HUES6 (cell line): ENCODE results near the gene MINDY4.

Experiments
- H3K27ac ChIP-seq: 2 replicates; pipeline ENCODE4 v1.7.0; 2013; ENCODE audit warnings: low read depth, mild to moderate bottlenecking, low read length, inconsistent platforms
- H3K27me3 ChIP-seq: 2 replicates; pipeline ENCODE4 v1.6.1; 2013; ENCODE audit warnings: low read length; ENCODE audit not compliant: control insufficient read depth, insufficient read depth
- H3K36me3 ChIP-seq: 2 replicates; pipeline ENCODE4 v1.6.1; 2013; ENCODE audit warnings: low read length; ENCODE audit not compliant: control insufficient read depth, insufficient read depth
- H3K4me1 ChIP-seq: 2 replicates; pipeline ENCODE4 v1.6.1; 2013; ENCODE audit warnings: low read length; ENCODE audit not compliant: control insufficient read depth, insufficient read depth
- H3K4me3 ChIP-seq: 2 replicates; pipeline ENCODE4 v1.5.1; 2013; ENCODE audit warnings: low read depth, low read length
- H3K9ac ChIP-seq: one replicate; pipeline ENCODE4 v1.6.1; 2013; ENCODE audit warnings: mild to moderate bottlenecking, low read length
- H3K9me3 ChIP-seq: 2 replicates; pipeline ENCODE4 v1.6.1; 2013; ENCODE audit warnings: low read depth, low read length; ENCODE audit not compliant: control insufficient read depth, insufficient read depth

MINDY4 gene

DNA sequence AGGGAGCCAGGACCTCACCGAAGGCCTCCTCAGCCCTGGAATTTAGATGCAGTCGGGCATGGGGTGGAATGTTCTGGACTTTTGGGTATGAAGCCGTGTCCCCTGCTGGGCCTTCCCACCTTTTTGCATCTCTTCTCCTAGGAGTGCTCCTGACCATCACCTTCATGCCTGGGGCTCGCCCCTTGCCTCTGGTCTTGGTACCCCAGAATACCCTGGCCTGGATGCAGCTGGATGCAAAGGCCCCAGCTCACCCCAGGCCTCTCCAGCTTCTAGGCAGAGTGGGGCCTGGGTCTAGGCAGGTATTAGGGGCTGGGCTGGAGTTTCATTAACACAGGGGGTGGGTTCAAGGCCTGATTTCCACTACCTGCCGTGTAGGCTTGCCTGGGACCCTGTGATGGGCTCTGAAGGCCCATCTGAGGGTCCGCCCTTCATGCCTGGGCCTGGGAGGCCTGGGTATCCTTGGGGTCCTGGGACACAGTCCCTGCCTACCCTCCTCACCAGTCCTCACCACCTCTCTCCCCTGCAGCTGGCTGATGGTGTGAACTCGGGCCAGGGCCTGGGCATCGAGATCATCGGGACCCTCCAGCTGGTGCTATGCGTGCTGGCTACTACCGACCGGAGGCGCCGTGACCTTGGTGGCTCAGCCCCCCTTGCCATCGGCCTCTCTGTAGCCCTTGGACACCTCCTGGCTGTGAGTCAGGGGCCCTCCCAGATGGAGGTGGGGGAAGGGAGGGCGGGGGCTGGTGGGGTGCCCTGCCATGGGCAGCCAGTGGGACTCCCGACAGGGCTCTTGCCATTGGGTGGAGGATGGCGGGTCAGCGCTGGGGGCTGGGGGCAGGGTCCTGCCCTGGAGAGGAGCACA is 150.6 kb downstream of the MINDY4 start:
- Histone ChIP-seq H3K27ac (no peak overlapping the region), H3K36me3 (no peaks in the 10 kb centered on the region), H3K4me1 (peaks cover 10% of the 10 kb centered on the region; the same call in 1 of the 2 replicates), H3K9me3 (0 out of 2 replicates have a peak, but pooled peaks cover 2% of the 10 kb centered on the region), H3K9ac (no peak overlapping the region), H3K27me3 (no peaks in the 10 kb centered on the region), H3K4me3 (no peak overlapping the region)

DNA sequence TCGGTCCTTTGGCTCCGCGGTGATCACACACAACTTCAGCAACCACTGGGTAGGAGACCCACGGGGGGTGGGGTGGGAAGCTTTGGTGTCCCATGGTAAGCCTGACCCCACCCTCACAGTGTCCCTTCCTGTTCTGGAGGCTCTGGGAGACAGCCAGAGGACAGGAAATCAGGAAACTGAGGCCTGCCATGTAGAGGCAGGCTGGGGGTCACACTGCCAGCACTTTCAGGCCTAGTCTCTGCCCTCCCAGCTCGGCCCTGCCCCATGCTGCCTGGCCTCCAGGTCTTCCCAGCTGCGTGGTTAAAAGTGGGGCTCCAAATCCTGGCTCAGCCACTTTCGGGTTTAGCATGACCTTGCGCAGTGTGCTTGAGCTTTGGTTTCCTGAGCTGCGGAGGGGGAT is 151.4 kb downstream of the MINDY4 start:
- peaks cover 7% of the 10 kb centered on the region; the same call in 1 of the 2 replicates for H3K4me1 ChIP-seq

DNA sequence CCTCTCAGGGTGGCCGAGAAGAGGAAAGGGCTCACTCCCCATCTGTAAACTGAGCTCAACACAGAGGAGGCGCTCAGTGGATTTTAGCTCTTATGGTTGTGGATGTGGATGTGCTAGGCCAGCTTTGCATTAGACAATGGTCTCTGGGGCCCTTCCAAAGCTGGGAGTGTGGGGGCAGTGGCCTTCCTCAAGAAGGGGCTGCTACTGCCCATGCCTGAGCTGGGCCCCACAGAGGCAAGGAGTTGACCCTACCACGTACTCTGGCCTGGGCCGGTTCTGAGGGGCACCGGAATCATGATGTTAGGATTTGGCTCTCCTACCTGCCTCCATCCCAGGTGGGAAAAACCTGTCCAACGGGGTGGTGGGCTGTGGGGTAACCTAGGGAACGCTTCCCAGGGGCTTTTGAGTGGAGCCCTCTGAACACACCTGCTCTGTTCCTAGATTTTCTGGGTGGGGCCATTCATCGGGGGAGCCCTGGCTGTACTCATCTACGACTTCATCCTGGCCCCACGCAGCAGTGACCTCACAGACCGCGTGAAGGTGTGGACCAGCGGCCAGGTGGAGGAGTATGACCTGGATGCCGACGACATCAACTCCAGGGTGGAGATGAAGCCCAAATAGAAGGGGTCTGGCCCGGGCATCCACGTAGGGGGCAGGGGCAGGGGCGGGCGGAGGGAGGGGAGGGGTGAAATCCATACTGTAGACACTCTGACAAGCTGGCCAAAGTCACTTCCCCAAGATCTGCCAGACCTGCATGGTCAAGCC is 152.0 kb downstream of the MINDY4 start:
- Histone ChIP-seq H3K4me1 (peaks cover 7% of the 10 kb centered on the region; the same call in 1 of the 2 replicates), H3K9ac (no peak overlapping the region), H3K4me3 (no peak overlapping the region), H3K27me3 (no peaks in the 10 kb centered on the region), H3K9me3 (peaks cover 11% of the 10 kb centered on the region; the same call in 1 of the 2 replicates), H3K36me3 (no peaks in the 10 kb centered on the region), H3K27ac (no peak overlapping the region)

More for the DNA sequence above, 151.4 kb downstream of the MINDY4 start:
- Histone ChIP-seq H3K27me3 (no peaks in the 10 kb centered on the region), H3K4me3 (no peak overlapping the region), H3K9me3 (peaks cover 10% of the 10 kb centered on the region; the same call in 1 of the 2 replicates), H3K36me3 (no peaks in the 10 kb centered on the region), H3K27ac (no peak overlapping the region), H3K9ac (no peak overlapping the region)

DNA sequence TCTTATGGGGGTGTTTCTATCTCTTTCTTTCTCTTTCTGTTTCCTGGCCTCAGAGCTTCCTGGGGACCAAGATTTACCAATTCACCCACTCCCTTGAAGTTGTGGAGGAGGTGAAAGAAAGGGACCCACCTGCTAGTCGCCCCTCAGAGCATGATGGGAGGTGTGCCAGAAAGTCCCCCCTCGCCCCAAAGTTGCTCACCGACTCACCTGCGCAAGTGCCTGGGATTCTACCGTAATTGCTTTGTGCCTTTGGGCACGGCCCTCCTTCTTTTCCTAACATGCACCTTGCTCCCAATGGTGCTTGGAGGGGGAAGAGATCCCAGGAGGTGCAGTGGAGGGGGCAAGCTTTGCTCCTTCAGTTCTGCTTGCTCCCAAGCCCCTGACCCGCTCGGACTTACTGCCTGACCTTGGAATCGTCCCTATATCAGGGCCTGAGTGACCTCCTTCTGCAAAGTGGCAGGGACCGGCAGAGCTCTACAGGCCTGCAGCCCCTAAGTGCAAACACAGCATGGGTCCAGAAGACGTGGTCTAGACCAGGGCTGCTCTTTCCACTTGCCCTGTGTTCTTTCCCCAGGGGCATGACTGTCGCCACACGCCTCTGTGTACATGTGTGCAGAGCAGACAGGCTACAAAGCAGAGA is 152.7 kb downstream of the MINDY4 start:
- Histone ChIP-seq H3K9ac (no peak overlapping the region), H3K27ac (no peak overlapping the region), H3K4me1 (peaks cover 7% of the 10 kb centered on the region; the same call in 1 of the 2 replicates), H3K27me3 (no peaks in the 10 kb centered on the region), H3K4me3 (no peak overlapping the region), H3K36me3 (no peaks in the 10 kb centered on the region), H3K9me3 (peaks cover 11% of the 10 kb centered on the region; the same call in 1 of the 2 replicates)

DNA sequence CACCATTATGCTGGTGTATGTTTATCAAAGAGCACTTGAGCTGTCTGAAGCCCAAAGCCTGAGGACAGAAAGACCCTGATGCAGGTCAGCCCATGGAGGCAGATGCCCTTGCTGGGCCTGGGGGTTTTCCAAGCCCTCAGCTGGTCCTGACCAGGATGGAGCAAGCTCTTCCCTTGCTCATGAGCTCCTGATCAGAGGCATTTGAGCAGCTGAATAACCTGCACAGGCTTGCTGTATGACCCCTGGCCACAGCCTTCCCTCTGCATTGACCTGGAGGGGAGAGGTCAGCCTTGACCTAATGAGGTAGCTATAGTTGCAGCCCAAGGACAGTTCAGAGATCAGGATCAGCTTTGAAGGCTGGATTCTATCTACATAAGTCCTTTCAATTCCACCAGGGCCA is 153.4 kb downstream of the MINDY4 start:
- Histone ChIP-seq H3K9ac (no peak overlapping the region), H3K27ac (no peak overlapping the region), H3K9me3 (peaks cover 11% of the 10 kb centered on the region; the same call in 1 of the 2 replicates), H3K4me1 (peaks cover 7% of the 10 kb centered on the region; the same call in 1 of the 2 replicates), H3K27me3 (no peaks in the 10 kb centered on the region), H3K36me3 (no peaks in the 10 kb centered on the region), H3K4me3 (no peak overlapping the region)

DNA sequence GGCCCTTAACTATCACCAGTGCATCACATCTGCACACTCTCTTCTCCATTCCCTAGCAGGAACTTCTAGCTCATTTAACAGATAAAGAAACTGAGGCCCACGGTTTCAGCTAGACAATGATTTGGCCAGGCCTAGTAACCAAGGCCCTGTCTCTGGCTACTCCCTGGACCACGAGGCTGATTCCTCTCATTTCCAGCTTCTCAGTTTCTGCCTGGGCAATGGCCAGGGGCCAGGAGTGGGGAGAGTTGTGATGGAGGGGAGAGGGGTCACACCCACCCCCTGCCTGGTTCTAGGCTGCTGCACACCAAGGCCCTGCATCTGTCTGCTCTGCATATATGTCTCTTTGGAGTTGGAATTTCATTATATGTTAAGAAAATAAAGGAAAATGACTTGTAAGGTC is 153.9 kb downstream of the MINDY4 start:
- peaks cover 11% of the 10 kb centered on the region; the same call in 1 of the 2 replicates for H3K9me3 ChIP-seq
- no peaks in the 10 kb centered on the region for H3K36me3 ChIP-seq
- no peak overlapping the region for H3K9ac ChIP-seq
- H3K4me1 ChIP-seq = peaks cover 7% of the 10 kb centered on the region; the same call in 1 of the 2 replicates
- no peaks in the 10 kb centered on the region for H3K27me3 ChIP-seq
- H3K27ac ChIP-seq = no peak overlapping the region
- H3K4me3 ChIP-seq = no peak overlapping the region

- H3K27ac ChIP-seq = no peak overlapping the region
- no peaks in the 10 kb centered on the region for H3K36me3 ChIP-seq
- H3K4me1 ChIP-seq = peaks cover 4% of the 10 kb centered on the region; the same call in 1 of the 2 replicates
- H3K4me3 ChIP-seq = no peak overlapping the region
- H3K27me3 ChIP-seq = no peaks in the 10 kb centered on the region
- H3K9me3 ChIP-seq = peaks cover 11% of the 10 kb centered on the region; the same call in 1 of the 2 replicates
- no peak overlapping the region for H3K9ac ChIP-seq
These were observed 154.7 kb downstream of the MINDY4 start for GRCh38 chr7:30925913-30926312.

DNA sequence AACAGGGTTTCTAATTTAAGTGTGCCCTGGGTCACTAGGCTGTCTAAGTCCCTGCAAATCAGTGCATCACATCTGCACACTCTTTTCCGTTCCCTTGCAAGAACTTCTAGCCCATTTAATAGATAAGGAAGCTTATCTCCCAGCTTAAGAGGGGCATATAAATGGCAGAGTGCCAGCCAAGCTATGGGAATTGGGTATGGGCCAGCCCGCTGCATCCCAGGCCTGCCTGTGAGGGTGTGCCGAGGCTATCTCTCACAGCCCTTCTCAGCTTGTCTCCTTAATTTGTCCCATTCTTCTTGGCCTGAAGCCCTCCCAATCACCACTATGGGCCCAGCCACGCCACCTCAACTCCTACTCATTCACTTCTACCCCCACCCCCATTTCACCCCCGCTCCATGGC is 155.1 kb downstream of the MINDY4 start:
- peaks cover 11% of the 10 kb centered on the region; the same call in 1 of the 2 replicates for H3K9me3 ChIP-seq
- no peaks in the 10 kb centered on the region for H3K27me3 ChIP-seq
- H3K4me3 ChIP-seq = no peak overlapping the region
- no peak overlapping the region for H3K27ac ChIP-seq
- peaks cover under 1% of the 10 kb centered on the region; the same call in 1 of the 2 replicates for H3K4me1 ChIP-seq
- H3K9ac ChIP-seq = no peak overlapping the region
- H3K36me3 ChIP-seq = no peaks in the 10 kb centered on the region

DNA sequence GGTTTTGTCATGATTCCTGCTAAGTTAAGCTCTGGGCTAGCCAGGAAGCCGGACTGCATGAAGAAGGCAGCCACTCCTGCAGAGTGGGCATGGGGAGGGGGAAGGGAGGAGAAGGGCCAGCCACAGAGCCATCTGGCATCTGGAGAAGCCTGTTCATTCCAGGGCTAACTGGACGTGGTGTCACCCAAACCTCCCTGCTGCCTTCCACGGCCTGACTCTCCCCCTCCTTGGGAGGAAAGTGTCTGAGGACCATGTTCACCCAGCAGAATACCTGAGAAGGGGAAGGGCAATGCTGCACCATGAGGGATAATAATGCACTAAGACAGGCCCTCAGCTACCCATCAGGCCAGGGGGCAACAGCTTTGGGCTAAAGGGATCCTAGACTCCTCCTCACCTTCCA is 155.8 kb downstream of the MINDY4 start:
- Histone ChIP-seq H3K9ac (no peak overlapping the region), H3K9me3 (peaks cover 11% of the 10 kb centered on the region; the same call in 1 of the 2 replicates), H3K4me1 (no peaks in the 10 kb centered on the region; the same call in 1 of the 2 replicates), H3K4me3 (no peak overlapping the region), H3K27ac (no peak overlapping the region), H3K27me3 (no peaks in the 10 kb centered on the region), H3K36me3 (no peaks in the 10 kb centered on the region)

- Histone ChIP-seq H3K9me3 (peaks cover 11% of the 10 kb centered on the region; the same call in 1 of the 2 replicates), H3K4me3 (no peak overlapping the region), H3K36me3 (no peaks in the 10 kb centered on the region), H3K9ac (no peak overlapping the region), H3K27me3 (peaks cover 3% of the 10 kb centered on the region), H3K27ac (no peak overlapping the region), H3K4me1 (no peaks in the 10 kb centered on the region; the same call in 1 of the 2 replicates)
These were observed 156.3 kb downstream of the MINDY4 start for GRCh38 chr7:30927559-30927958.
